HCT116 (cell line): ENCODE results near the gene MLLT6. TPM values are rescaled to one million over a fixed set of nuclear protein-coding genes. Genes with fewer than 3 reads are reported as not detected.

Experiments used
- microRNA-seq: library from miRNA; unstranded; fragments of <30 nt; microRNA quantifications from one replicate; pipeline ENCODE4, GENCODE V29; 2016; ENCODE audit warnings: borderline number of aligned reads
- total RNA-seq: library from RNA; stranded (reverse); gene quantifications from one replicate; pipeline ENCODE4 v1.2.1, GENCODE V29; 2021; ENCODE audit not compliant: unreplicated experiment

Gene MLLT6
- total RNA-seq, 1 experiment from 2014 or later, result 110 TPM

Small RNA genes lying within 50 kb of the gene (microRNA-seq; reads per million reads assigned to microRNA genes)
- gene MIR4726 (2.8 reads per million), gene MIR4734 (not detected)

Other genes starting within 250 kb of the MLLT6 start
- gene SRCIN1, start 99.3 kb upstream of the MLLT6 start, total RNA-seq, result 10.5 TPM
- gene EPOP, start 30.3 kb upstream of the MLLT6 start, total RNA-seq, result 37.9 TPM
- gene CISD3, start 25.1 kb downstream of the MLLT6 start, total RNA-seq, result 50.2 TPM
- gene PCGF2, start 43.1 kb downstream of the MLLT6 start, total RNA-seq, result 64.6 TPM
- gene PSMB3, start 47.5 kb downstream of the MLLT6 start, total RNA-seq, result 346 TPM
- 40.3 TPM for gene PIP4K2B, start 94.3 kb downstream of the MLLT6 start, total RNA-seq
- 23.9 TPM for gene CWC25, start 120.0 kb downstream of the MLLT6 start, total RNA-seq
- 1,631 TPM for gene RPL23, start 148.4 kb downstream of the MLLT6 start, total RNA-seq
- gene LASP1, start 164.8 kb downstream of the MLLT6 start, total RNA-seq, result 149 TPM